ENCODE data around the gene CDX4. TPM values are rescaled to one million over a fixed set of nuclear protein-coding genes. Genes with fewer than 3 reads are reported as not detected.

Gene CDX4, protein sequence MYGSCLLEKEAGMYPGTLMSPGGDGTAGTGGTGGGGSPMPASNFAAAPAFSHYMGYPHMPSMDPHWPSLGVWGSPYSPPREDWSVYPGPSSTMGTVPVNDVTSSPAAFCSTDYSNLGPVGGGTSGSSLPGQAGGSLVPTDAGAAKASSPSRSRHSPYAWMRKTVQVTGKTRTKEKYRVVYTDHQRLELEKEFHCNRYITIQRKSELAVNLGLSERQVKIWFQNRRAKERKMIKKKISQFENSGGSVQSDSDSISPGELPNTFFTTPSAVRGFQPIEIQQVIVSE
- under 1 TPM in 1 of 2 donors, not detected in 1; 0.18 TPM for total RNA-seq
- 2.0 TPM for polyA plus RNA-seq (2013, experiment 1 of 2)
- polyA plus RNA-seq (2013, experiment 2 of 2), result 1.2 TPM
- long read RNA-seq, experiment 1, result 0 reads
- long read RNA-seq, experiment 2, result 0 reads
- long read RNA-seq, experiment 3, partial matches to known transcripts, result 0 of 2 reads
- long read RNA-seq, experiment 3, other reads (novel, unspliced or antisense), result 0 of 2 reads
- long read RNA-seq, experiment 4, result 0 reads

DNA sequence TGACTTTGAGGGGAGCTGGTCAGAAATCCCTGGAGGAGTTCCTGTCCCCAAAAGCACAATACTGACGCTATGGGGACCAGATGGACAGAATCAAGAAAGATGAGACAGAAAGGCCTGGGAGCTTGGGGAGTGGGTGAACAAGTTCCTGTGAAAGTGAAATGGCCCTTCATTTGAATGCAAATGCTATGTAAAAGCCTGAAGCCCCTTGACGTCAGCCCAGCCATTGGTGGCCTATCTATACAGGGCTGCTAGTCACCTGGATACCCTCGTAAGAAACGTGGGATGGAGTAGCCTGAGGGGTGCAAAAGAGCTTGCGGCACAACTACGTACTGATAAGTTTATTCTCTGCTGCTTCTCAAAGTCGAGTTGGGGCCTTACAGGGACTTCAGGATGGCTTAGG lies at the start of gene CDX4:
CDX4 (plus strand) TSS at position 223 of the 400 bp plus-strand sequence. CDS start 201 bp downstream, outside the sequence.
- Histone ChIP-seq H3K36me3 (ENCODE audit: control insufficient read depth, insufficient read depth, low read length) (no peaks in the 10 kb centered on the region), H3K4me1 (ENCODE audit: control insufficient read depth, insufficient read depth, low read length) (no peaks in the 10 kb centered on the region), H3K9me3 (ENCODE audit: control insufficient read depth, low read length) (no peaks in the 10 kb centered on the region), H3K4me3 (ENCODE audit: low read length) (no peak within 1 kb of the TSS), H3K27me3 (ENCODE audit: control insufficient read depth, insufficient read depth, low read length, poor library complexity, severe bottlenecking) (peaks cover 77% of the 10 kb centered on the region), H3K9ac (ENCODE audit: extremely low read depth, low read length, poor library complexity, severe bottlenecking) (no peak within 1 kb of the TSS), H3K27ac (ENCODE audit: low read depth, low read length) (no peak within 1 kb of the TSS)
- Mint-ChIP-seq H3K9me3 (peaks cover 5% of the 10 kb centered on the region), H3K4me1 (peaks cover 10% of the 10 kb centered on the region), H3K4me3 (peak within 1 kb of the TSS; percentile 19), H3K27ac (no peak within 1 kb of the TSS), H3K27me3 (ENCODE audit: insufficient read depth) (peaks cover 90% of the 10 kb centered on the region), H3K36me3 (ENCODE audit: low read depth) (no peaks in the 10 kb centered on the region)
- TF ChIP-seq, protein P1, sequence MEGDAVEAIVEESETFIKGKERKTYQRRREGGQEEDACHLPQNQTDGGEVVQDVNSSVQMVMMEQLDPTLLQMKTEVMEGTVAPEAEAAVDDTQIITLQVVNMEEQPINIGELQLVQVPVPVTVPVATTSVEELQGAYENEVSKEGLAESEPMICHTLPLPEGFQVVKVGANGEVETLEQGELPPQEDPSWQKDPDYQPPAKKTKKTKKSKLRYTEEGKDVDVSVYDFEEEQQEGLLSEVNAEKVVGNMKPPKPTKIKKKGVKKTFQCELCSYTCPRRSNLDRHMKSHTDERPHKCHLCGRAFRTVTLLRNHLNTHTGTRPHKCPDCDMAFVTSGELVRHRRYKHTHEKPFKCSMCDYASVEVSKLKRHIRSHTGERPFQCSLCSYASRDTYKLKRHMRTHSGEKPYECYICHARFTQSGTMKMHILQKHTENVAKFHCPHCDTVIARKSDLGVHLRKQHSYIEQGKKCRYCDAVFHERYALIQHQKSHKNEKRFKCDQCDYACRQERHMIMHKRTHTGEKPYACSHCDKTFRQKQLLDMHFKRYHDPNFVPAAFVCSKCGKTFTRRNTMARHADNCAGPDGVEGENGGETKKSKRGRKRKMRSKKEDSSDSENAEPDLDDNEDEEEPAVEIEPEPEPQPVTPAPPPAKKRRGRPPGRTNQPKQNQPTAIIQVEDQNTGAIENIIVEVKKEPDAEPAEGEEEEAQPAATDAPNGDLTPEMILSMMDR (conservative IDR thresholded peaks at IDR 0.05), result no peak
- WGBS, 2 experiments (ENCODE audit: insufficient coverage in 1 of 2, insufficient read length in 1 of 2), result 83 to 86% methylated on average over 2 to 7 of the region's 7 CpGs
- DNase-seq, result peak; percentile 56

- Histone ChIP-seq H3K4me3 (ENCODE audit: low read length) (no peak overlapping the region), H3K36me3 (ENCODE audit: control insufficient read depth, insufficient read depth, low read length) (no peaks in the 10 kb centered on the region), H3K9me3 (ENCODE audit: control insufficient read depth, low read length) (no peaks in the 10 kb centered on the region), H3K4me1 (ENCODE audit: control insufficient read depth, insufficient read depth, low read length) (no peaks in the 10 kb centered on the region), H3K27ac (ENCODE audit: low read depth, low read length) (no peak overlapping the region), H3K9ac (ENCODE audit: extremely low read depth, low read length, poor library complexity, severe bottlenecking) (no peak overlapping the region), H3K27me3 (ENCODE audit: control insufficient read depth, insufficient read depth, low read length, poor library complexity, severe bottlenecking) (no peaks in the 10 kb centered on the region)
- no peaks in the 10 kb centered on the region for H3K36me3 Mint-ChIP-seq (ENCODE audit: low read depth)
- no peak overlapping the region for H3K27ac Mint-ChIP-seq
- peaks cover 4% of the 10 kb centered on the region for H3K4me1 Mint-ChIP-seq
- H3K4me3 Mint-ChIP-seq, result no peak overlapping the region
- DNase-seq, result no peak
- 71 to 100% methylated on average over 1 to 2 of the region's 2 CpGs for WGBS, 2 experiments (ENCODE audit: insufficient coverage in 1 of 2, insufficient read length in 1 of 2)
- peaks cover 16% of the 10 kb centered on the region for H3K9me3 Mint-ChIP-seq
- TF ChIP-seq, protein P1 (conservative IDR thresholded peaks at IDR 0.05), result no peak
- H3K27me3 Mint-ChIP-seq (ENCODE audit: insufficient read depth), result peaks cover 3% of the 10 kb centered on the region
Measured at GRCh38 chrX:73398185-73398914, 48.5 kb upstream of the CDX4 start.

- Histone ChIP-seq H3K9me3 (ENCODE audit: control insufficient read depth, low read length) (no peaks in the 10 kb centered on the region), H3K27me3 (ENCODE audit: control insufficient read depth, insufficient read depth, low read length, poor library complexity, severe bottlenecking) (no peaks in the 10 kb centered on the region), H3K36me3 (ENCODE audit: control insufficient read depth, insufficient read depth, low read length) (no peaks in the 10 kb centered on the region), H3K4me3 (ENCODE audit: low read length) (no peak overlapping the region), H3K4me1 (ENCODE audit: control insufficient read depth, insufficient read depth, low read length) (no peaks in the 10 kb centered on the region), H3K27ac (ENCODE audit: low read depth, low read length) (no peak overlapping the region), H3K9ac (ENCODE audit: extremely low read depth, low read length, poor library complexity, severe bottlenecking) (no peak overlapping the region)
- Mint-ChIP-seq H3K4me3 (no peak overlapping the region), H3K27me3 (ENCODE audit: insufficient read depth) (peaks cover 3% of the 10 kb centered on the region), H3K9me3 (peaks cover 1% of the 10 kb centered on the region), H3K27ac (no peak overlapping the region), H3K4me1 (peaks cover 4% of the 10 kb centered on the region), H3K36me3 (ENCODE audit: low read depth) (no peaks in the 10 kb centered on the region)
- DNase-seq, result no peak
- TF ChIP-seq, protein P1 (conservative IDR thresholded peaks at IDR 0.05), result peak; percentile 62
- 87% methylated on average over 4 of the region's 4 CpGs; no CpG with 5 or more reads in 1 of the 2 experiments for WGBS, 2 experiments (ENCODE audit: insufficient coverage in 1 of 2, insufficient read length in 1 of 2)
Measured at GRCh38 chrX:73400136-73400748, 46.6 kb upstream of the CDX4 start.

Measured in endodermal cell (in vitro differentiated cells).